Ammon's horn (tissue), 1 donor: ENCODE data around the gene EFCAB14.
"Not testable (repeated sequence)": the region's sequence is repeated elsewhere in the genome, so short reads cannot be mapped to it uniquely, and the experiment has no call there.

Source experiments
- DNase-seq: peaks from one replicate; pipeline ENCODE4 v3.0.0-alpha.2; 2016; ENCODE audit warnings: low spot score

EFCAB14 gene

GRCh38 chr1:46718727-46719622 is at the start of gene EFCAB14:
TSS of gene EFCAB14 (minus strand) at chr1:46719114. CDS start at chr1:46718087, 1,027 bp downstream.
- DNase-seq, result peak; percentile 93

- no peak for DNase-seq
These were observed 49.5 kb upstream of the EFCAB14 start for GRCh38 chr1:46768445-46768844.

GRCh38 chr1:46767649-46768282 is 48.9 kb upstream of the EFCAB14 start:
- DNase-seq, result no peak

- DNase-seq, result no peak
These were observed 45.5 kb upstream of the EFCAB14 start for GRCh38 chr1:46764402-46764801.

GRCh38 chr1:46761740-46762139 is 42.8 kb upstream of the EFCAB14 start:
- DNase-seq, result no peak

- no peak for DNase-seq
These were observed 41.7 kb upstream of the EFCAB14 start for GRCh38 chr1:46760558-46761166.

- no peak for DNase-seq
These were observed 39.1 kb upstream of the EFCAB14 start for GRCh38 chr1:46757956-46758528.

GRCh38 chr1:46757247-46757955 is 38.5 kb upstream of the EFCAB14 start:
- DNase-seq, result no peak

GRCh38 chr1:46755121-46755520 is 36.2 kb upstream of the EFCAB14 start:
- no peak for DNase-seq

GRCh38 chr1:46754707-46755106 is 35.8 kb upstream of the EFCAB14 start:
- not testable (repeated sequence) for DNase-seq

- DNase-seq, result no peak
These were observed 35.1 kb upstream of the EFCAB14 start for GRCh38 chr1:46753985-46754384.

- peak; percentile 56 for DNase-seq
These were observed 31.0 kb upstream of the EFCAB14 start for GRCh38 chr1:46749921-46750404.

GRCh38 chr1:46749404-46749803 is 30.5 kb upstream of the EFCAB14 start:
- DNase-seq, result no peak

GRCh38 chr1:46747683-46748288 is 28.9 kb upstream of the EFCAB14 start:
- peak; percentile 66 for DNase-seq

- no peak for DNase-seq
These were observed 23.2 kb upstream of the EFCAB14 start for GRCh38 chr1:46742069-46742468.

GRCh38 chr1:46735708-46736324 is 16.9 kb upstream of the EFCAB14 start:
- peak; percentile 32 for DNase-seq

- not testable (repeated sequence) for DNase-seq
These were observed 9.5 kb upstream of the EFCAB14 start for GRCh38 chr1:46728327-46728873.

GRCh38 chr1:46725736-46726108 is 6.8 kb upstream of the EFCAB14 start:
- no peak for DNase-seq

GRCh38 chr1:46724991-46725735 is 6.2 kb upstream of the EFCAB14 start:
- DNase-seq, result peak; percentile 91

- no peak for DNase-seq
These were observed 5.0 kb upstream of the EFCAB14 start for GRCh38 chr1:46723901-46724300.
